K562 (cell line): ENCODE data around the gene TNF. TPM values are rescaled to one million over a fixed set of nuclear protein-coding genes. Genes with fewer than 3 reads are reported as not detected.

Source experiments
- ATF2 ChIP-seq: sonication (generic); formaldehyde crosslinking; IDR thresholded peaks from 2 replicates; pipeline ENCODE4 v1.8.1; 2022; ENCODE audit warnings: missing genetic modification reagents
- CEBPZ ChIP-seq: fragments of 150-350 bp; IDR thresholded peaks from 2 replicates; pipeline ENCODE4 v1.6.1; 2014; ENCODE audit warnings: low read depth, mild to moderate bottlenecking, low read length, borderline replicate concordance
- CTCFL ChIP-seq: IDR thresholded peaks from 2 replicates; pipeline ENCODE4 v1.6.1; 2011; ENCODE audit warnings: borderline replicate concordance, low read depth, mild to moderate bottlenecking, moderate library complexity, low read length; ENCODE audit not compliant: insufficient read depth, poor library complexity, severe bottlenecking
- HINFP ChIP-seq: fragments of 450-650 bp; conservative IDR thresholded peaks from 2 replicates; pipeline ENCODE4 v1.6.1; 2016; ENCODE audit warnings: missing genetic modification characterization, low read depth, mild to moderate bottlenecking, control low read depth, missing compliant biosample characterization
- ILK ChIP-seq: fragments of 450-650 bp; IDR thresholded peaks from 2 replicates; pipeline ENCODE4 v1.6.1; 2016; ENCODE audit warnings: missing genetic modification characterization, low read depth, mild to moderate bottlenecking, missing compliant biosample characterization, moderate library complexity, borderline replicate concordance
- KLF10 ChIP-seq: fragments of 250-450 bp; sonication (Bioruptor Pico); IDR thresholded peaks from 2 replicates; pipeline ENCODE4 v1.6.1; 2021; ENCODE audit warnings: matching md5 sums
- KLF13 ChIP-seq: fragments of 450-650 bp; IDR thresholded peaks from 2 replicates; pipeline ENCODE4 v1.6.1; 2016; ENCODE audit warnings: missing genetic modification characterization, low read depth, mild to moderate bottlenecking, missing compliant biosample characterization, moderate library complexity, borderline replicate concordance
- MLX ChIP-seq, 2 experiments: fragments of 450-650 bp in 1 of 2; sonication (generic) in 1 of 2; formaldehyde crosslinking; conservative IDR thresholded peaks; 2 replicates each; pipeline versions ENCODE4 v1.4.0 to v1.8.1; 2020 to 2022; ENCODE audit warnings: mild to moderate bottlenecking in 1 of 2, missing genetic modification reagents in 1 of 2
- NCOA1 ChIP-seq: fragments of 450-650 bp; IDR thresholded peaks from 2 replicates; pipeline ENCODE4 v1.6.1; 2016; ENCODE audit warnings: low read depth
- NONO ChIP-seq, 2 experiments: fragments of 200-400 bp in 1 of 2; fragments of 450-650 bp in 1 of 2; formaldehyde crosslinking in 1 of 2; IDR thresholded peaks; 2 replicates each; pipeline ENCODE4 v1.6.1; 2017; ENCODE audit warnings: low read depth in 2 of 2, mild to moderate bottlenecking in 2 of 2, moderate library complexity in 2 of 2, low read length in 1 of 2
- SMAD2 ChIP-seq: fragments of 150-350 bp; IDR thresholded peaks from 2 replicates; pipeline ENCODE4 v1.6.1; 2014; ENCODE audit warnings: low read depth, mild to moderate bottlenecking, low read length
- SP2 ChIP-seq: IDR thresholded peaks from 2 replicates; pipeline ENCODE4 v1.6.1; 2011; ENCODE audit warnings: mild to moderate bottlenecking, low read depth, low read length, moderate library complexity; ENCODE audit not compliant: poor library complexity, severe bottlenecking; ENCODE audit errors: extremely low read depth
- TAF15 ChIP-seq: fragments of 200-400 bp; formaldehyde crosslinking; IDR thresholded peaks from 2 replicates; pipeline ENCODE4 v1.6.1; 2017; ENCODE audit warnings: mild to moderate bottlenecking, low read depth, low read length, moderate library complexity
- ZNF263 ChIP-seq: sonication (generic); formaldehyde crosslinking; IDR thresholded peaks from 2 replicates; pipeline ENCODE4 v1.8.0; 2022; ENCODE audit warnings: mild to moderate bottlenecking, missing genetic modification reagents, borderline replicate concordance
- ZNF695 ChIP-seq: fragments of 450-650 bp; formaldehyde crosslinking; IDR thresholded peaks from 2 replicates; pipeline ENCODE4 v1.4.0; 2020; ENCODE audit warnings: mild to moderate bottlenecking, moderate library complexity
- ZZZ3 ChIP-seq: fragments of 450-650 bp; IDR thresholded peaks from 2 replicates; pipeline ENCODE4 v1.6.1; 2016; ENCODE audit warnings: antibody characterized with exemption, mild to moderate bottlenecking, moderate library complexity
- polyA plus RNA-seq, 8 experiments: library from polyadenylated mRNA; depleted of rRNA in 4 of 8; stranded (reverse) in 5 of 8; unstranded in 3 of 8; fragments of >200 nt; fragmentation: Nextera tagmentation in 2 of 8; fragmentation: Illumina TruSeq in 1 of 8; extraction: Ambion mirVana in 2 of 8; extraction: Trizol in 1 of 8; gene quantifications; 2 replicates each; pipeline versions ENCODE4 v1.2.1 to v1.2.3, GENCODE V29; 2011 to 2014; ENCODE audit warnings: inconsistent platforms in 1 of 8, missing spikeins in 1 of 8
- total RNA-seq, 7 experiments: library from RNA; depleted of rRNA in 6 of 7; stranded (reverse); fragments of >200 nt in 6 of 7; fragmentation: Illumina TruSeq in 2 of 7; extraction: Trizol in 2 of 7; gene quantifications; 2 replicates each; pipeline versions ENCODE4 v1.2.1 to v1.2.3, GENCODE V29; 2011 to 2021; ENCODE audit warnings: low replicate concordance in 1 of 7

The TNF gene
- total and polyA plus RNA-seq, 9 of the 15 experiments (the other 6 are each of a cell fraction or from before 2014, with no cell fraction given) = 0.08 to 0.40 TPM; not detected in 7

- TF ChIP-seq CEBPZ (no peak), NONO (IDR thresholded peaks at IDR 0.05; ENCODE audit: low read depth in 2 of 2, low read length in 1 of 2) (no peak), MLX (CRISPR knock-in tag; conservative IDR thresholded peaks at IDR 0.05) (peak; percentile 75 to 80; a peak in 2 of 4 replicates), ZZZ3 (no peak), KLF10 (no peak), KLF13 (tag) (peak; percentile 87), TAF15 (no peak), ZNF695 (CRISPR knock-in tag) (0 out of 2 replicates have a peak, but pooled peaks have one; percentile 69), NCOA1 (peak; percentile 86; the same call in 1 of the 2 replicates), SP2 (no peak), ATF2 (CRISPR knock-in tag) (peak; percentile 67; the same call in 1 of the 2 replicates), ILK (tag) (no peak), CTCFL (no peak), ZNF263 (CRISPR knock-in tag) (no peak), HINFP (tag) (no peak), SMAD2 (no peak)
Measured at GRCh38 chr6:31619805-31620585, 44.6 kb downstream of the TNF start (continued).
